Activated T-cell treated with anti-CD3 and anti-CD28 coated beads, Interleukin-2, amount 50 U/mL, for 72 hours (primary cell): ENCODE data around the gene PANK3. TPM values are rescaled to one million over a fixed set of nuclear protein-coding genes. Genes with fewer than 3 reads are reported as not detected.

Experiments used
- ATAC-seq, 2 donors: fragments of 150-1000 bp; cut with Tn5 transposase; replicated peaks in 1 of 2; 2 replicates each; pipeline ENCODE4 v1.10.0; 2021; ENCODE audit warnings: moderate library complexity in 2 of 2, mild to moderate bottlenecking in 1 of 2
- DNase-seq, 2 donors: peaks; one replicate each; pipeline ENCODE4 v3.0.0; 2021 to 2022; ENCODE audit warnings: mixed read lengths in 1 of 2
- H3K27ac Mint-ChIP-seq: one replicate; pipeline ENCODE4 v1.8.0; 2022; ENCODE audit warnings: mild to moderate bottlenecking, moderate library complexity, mixed read lengths
- H3K27me3 Mint-ChIP-seq: one replicate; pipeline ENCODE4 v1.8.0; 2022; ENCODE audit warnings: low read depth, mixed read lengths
- H3K36me3 Mint-ChIP-seq, 2 donors: one replicate each; pipeline ENCODE4 v1.8.0; 2022; ENCODE audit warnings: mixed read lengths in 2 of 2, mild to moderate bottlenecking in 1 of 2; ENCODE audit not compliant: insufficient read depth in 2 of 2
- H3K4me1 Mint-ChIP-seq: one replicate; pipeline ENCODE4 v1.8.0; 2022; ENCODE audit warnings: low read depth, mixed read lengths
- H3K4me3 Mint-ChIP-seq, 2 donors: one replicate each; pipeline ENCODE4 v1.8.0; 2022; ENCODE audit warnings: mild to moderate bottlenecking in 2 of 2, mixed read lengths in 2 of 2, moderate library complexity in 2 of 2
- H3K9me3 Mint-ChIP-seq, 2 donors: one replicate each; pipeline ENCODE4 v1.8.0; 2022; ENCODE audit warnings: mixed read lengths in 2 of 2
- total RNA-seq, 2 donors: library from RNA; stranded (reverse); gene quantifications; one replicate each; pipeline ENCODE4 v1.2.3, GENCODE V29; 2022

Gene PANK3
- total RNA-seq, 2 donors from 2014 or later = 48.6 to 52.3 TPM

DNA sequence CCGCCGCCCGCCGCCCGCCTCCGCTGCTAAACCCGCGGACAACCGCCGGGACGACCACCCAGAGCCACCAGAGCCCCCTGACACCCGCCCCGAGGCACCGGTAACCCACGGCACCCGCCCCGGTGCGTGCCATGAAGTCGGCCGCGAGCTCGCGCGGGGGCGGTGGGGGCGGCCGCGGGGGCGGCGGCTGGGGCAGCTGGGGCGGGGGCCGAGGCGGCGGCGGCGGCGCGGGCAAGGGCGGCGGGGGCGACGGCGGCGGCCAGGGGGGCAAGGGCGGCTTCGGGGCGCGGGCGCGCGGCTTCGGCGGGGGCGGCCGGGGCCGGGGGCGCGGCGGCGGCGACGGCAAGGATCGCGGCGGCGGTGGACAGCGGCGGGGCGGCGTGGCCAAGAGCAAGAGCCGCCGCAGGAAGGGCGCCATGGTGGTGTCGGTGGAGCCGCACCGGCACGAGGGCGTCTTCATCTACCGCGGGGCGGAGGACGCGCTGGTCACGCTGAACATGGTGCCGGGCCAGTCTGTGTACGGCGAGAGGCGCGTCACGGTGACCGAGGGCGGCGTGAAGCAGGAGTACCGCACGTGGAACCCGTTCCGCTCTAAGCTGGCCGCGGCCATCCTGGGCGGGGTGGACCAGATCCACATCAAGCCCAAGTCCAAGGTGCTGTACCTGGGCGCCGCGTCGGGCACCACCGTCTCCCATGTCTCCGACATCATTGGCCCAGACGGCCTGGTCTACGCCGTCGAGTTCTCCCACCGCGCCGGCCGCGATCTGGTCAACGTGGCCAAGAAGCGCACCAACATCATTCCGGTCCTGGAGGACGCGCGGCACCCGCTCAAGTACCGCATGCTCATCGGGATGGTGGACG is 49.6 kb downstream of the PANK3 start:
- Mint-ChIP-seq H3K27me3 (peaks cover 43% of the 10 kb centered on the region), H3K4me1 (peaks cover 8% of the 10 kb centered on the region), H3K9me3 (peaks cover 0 to 4% of the 10 kb centered on the region in 2 donors), H3K36me3 (peaks cover 0 to 2% of the 10 kb centered on the region in 2 donors), H3K27ac (no peak overlapping the region), H3K4me3 (peak overlapping the region; percentile 68 to 90)
- ATAC-seq = peak; percentile 25 to 38
- DNase-seq = peak in 1 of 2 donors; percentile 5

DNA sequence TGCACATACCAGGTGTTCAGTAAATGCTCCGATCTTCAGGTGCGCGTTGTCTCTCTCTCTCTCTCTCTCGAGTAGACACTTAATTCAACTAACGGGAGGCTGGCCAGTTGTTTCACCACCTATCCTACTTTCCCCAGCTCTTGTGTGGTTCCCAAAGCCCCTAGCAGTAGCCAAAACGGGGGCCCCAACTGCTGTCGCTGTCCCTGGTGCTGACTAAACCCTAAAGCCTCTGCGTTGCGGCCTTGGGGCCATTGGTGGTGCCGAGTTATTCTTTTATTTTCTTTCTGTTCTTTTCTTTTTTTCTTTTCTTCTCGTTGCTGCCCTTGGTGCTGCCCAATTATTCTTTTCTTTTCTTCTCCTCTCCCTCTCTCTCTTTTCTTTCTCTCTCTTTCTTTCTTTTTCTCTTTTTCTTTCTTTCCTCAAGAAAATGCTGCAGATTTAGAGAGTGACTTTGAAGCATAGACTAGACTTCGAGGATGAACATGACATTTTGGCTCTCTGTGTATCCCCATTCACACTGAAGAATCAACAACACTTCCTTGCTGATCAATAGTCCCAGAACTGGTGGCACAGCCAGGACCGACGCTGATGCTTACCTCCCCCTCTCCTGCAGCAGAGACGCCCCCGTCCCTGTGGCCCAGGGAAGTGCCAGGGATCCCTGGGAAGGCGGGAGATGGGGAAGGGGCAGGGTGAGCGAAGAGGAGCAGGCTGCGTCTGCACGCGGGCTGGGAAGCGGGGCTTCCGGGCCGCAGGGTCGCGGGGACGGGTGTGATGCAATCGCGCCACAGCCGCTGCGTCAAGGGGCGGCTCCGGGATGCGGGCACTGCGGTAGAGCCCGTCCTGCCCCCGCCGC is 50.4 kb downstream of the PANK3 start, which contains the start of gene FBLL1:
Gene FBLL1, plus strand, starts transcription at position 785 of the 853 bp plus-strand sequence. CDS start 200 bp downstream, outside the sequence.
- DNase-seq = peak; percentile 44
- Mint-ChIP-seq H3K36me3 (peaks cover 0 to 2% of the 10 kb centered on the region in 2 donors), H3K27ac (no peak within 1 kb of the TSS), H3K9me3 (peaks cover 0 to 4% of the 10 kb centered on the region in 2 donors), H3K4me1 (peaks cover 8% of the 10 kb centered on the region), H3K27me3 (peaks cover 43% of the 10 kb centered on the region), H3K4me3 (peak within 1 kb of the TSS; percentile 81 to 90)
- ATAC-seq = peak; percentile 45 to 61

DNA sequence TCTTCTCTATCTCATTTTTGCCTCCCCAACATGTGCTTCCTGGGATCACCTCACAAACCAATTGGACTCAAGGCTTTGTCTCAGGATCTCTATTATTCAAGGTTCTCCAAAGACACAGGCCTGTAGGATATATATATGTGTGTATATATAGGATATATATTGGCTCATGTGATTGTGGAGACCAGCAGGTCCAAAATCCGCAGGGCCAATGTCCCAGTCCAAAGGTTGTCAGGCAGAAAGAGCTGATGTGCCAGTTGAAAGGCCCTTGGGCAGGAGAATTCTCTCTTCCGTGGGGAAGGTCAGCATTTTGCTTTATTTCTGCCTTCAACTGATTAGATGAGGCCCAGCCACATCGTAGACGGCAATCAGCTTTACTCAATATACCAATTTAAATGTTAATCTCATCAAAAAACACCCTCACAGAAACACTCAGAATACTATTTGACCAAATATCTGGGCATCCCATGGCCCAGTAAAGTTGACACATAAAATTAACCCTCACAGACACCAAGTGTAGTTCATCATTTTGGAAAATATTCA is 51.3 kb downstream of the PANK3 start:
- no peak overlapping the region for H3K4me3 Mint-ChIP-seq
- ATAC-seq (no peak), DNase-seq (no peak)
- peaks cover 0 to 4% of the 10 kb centered on the region in 2 donors for H3K9me3 Mint-ChIP-seq
- peaks cover 0 to 2% of the 10 kb centered on the region in 2 donors for H3K36me3 Mint-ChIP-seq
- peaks cover 41% of the 10 kb centered on the region for H3K27me3 Mint-ChIP-seq
- H3K27ac Mint-ChIP-seq = no peak overlapping the region
- peaks cover 8% of the 10 kb centered on the region for H3K4me1 Mint-ChIP-seq

DNA sequence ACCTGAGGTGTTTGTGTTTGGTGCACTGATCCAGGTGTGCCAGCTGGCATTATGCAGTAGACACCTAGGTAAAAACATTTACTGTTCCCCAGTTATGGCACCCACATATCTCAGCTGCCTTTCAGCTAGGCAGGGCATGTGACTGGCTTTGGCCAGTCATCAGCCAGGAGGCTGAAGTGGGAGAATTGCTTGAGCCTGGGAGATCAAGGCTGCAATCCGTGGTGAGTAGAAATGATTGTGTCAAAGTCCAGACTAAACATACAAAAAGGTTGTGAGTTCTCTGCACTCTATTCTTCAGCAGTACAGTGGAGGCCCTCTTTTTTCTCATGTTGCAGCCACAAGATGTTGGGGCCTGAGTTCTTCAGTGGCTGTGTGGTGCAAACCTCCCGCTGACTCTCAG is 53.3 kb downstream of the PANK3 start:
- Mint-ChIP-seq H3K4me1 (peaks cover 8% of the 10 kb centered on the region), H3K9me3 (peaks cover 0 to 4% of the 10 kb centered on the region in 2 donors), H3K36me3 (peaks cover 0 to 2% of the 10 kb centered on the region in 2 donors), H3K27ac (no peak overlapping the region), H3K27me3 (peaks cover 25% of the 10 kb centered on the region), H3K4me3 (no peak overlapping the region)
- ATAC-seq (no peak), DNase-seq (no peak)

DNA sequence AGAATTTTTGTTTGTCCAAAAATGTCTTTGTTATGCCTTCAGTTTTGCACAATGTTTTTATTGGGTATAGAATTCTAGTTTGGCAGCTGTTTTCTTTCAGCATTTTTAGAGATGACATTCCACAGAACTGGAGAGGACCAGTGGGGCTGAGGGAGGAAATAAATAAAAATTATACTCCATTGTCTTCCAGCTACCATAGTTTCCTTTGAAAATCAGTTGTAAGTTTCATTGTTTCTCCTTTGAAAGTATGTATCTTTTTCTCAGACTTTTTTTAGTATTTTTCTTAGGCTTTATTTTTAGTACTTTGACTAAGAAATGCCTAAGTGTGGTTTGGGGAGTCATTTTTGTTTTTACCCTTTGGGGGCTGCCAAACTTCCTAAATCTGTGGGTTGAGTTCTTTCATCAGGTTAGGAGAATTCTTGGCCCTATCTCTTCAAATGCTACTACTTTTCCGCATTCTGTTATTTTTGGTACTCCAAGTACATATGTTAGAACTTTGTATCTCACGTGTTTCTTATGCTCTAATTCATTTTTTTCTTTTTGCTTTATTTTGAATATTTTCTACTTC is 65.2 kb downstream of the PANK3 start:
- no peaks in the 10 kb centered on the region for H3K27me3 Mint-ChIP-seq
- H3K4me1 Mint-ChIP-seq = no peaks in the 10 kb centered on the region
- H3K36me3 Mint-ChIP-seq = peaks cover 34 to 75% of the 10 kb centered on the region in 2 donors
- H3K27ac Mint-ChIP-seq = peak overlapping the region; percentile 68
- DNase-seq = no peak
- peaks cover 0 to 2% of the 10 kb centered on the region in 2 donors for H3K9me3 Mint-ChIP-seq
- H3K4me3 Mint-ChIP-seq = no peak overlapping the region
- ATAC-seq = no peak

DNA sequence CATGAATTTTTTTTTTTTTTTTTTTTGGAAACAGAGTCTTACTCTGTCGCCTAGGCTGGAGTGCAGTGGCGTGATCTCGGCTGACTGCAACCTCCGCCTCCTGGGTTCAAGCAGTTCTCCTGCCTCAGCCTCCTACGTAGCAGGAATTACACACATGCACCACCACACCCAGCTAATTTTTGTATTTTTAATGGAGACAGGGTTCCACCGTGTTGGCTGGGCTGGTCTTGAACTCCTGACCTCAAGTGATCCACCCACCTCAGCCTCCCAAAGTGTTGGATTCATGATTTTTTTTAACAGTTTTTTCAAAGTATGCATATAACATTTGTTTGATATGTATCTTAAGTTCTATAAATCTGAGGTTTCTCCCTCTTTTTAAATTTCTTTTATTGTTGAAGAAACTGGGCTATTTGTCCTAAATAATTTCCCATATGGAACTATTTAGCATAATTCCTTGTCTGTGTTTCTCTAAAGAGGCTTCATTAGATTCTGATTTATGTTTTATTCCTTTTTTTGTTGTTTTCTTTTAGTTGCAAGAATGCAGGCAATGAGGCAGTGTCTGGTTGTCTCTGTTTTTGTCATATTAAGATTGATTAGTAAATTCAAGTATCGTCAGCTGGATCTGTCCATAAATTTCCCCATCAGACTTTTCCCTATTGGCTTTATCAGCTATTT is 76.5 kb downstream of the PANK3 start:
- Mint-ChIP-seq H3K9me3 (no peaks in the 10 kb centered on the region), H3K27ac (no peak overlapping the region), H3K4me1 (peaks cover 3% of the 10 kb centered on the region), H3K4me3 (no peak overlapping the region), H3K36me3 (peaks cover 3 to 20% of the 10 kb centered on the region in 2 donors), H3K27me3 (no peaks in the 10 kb centered on the region)
- DNase-seq = no peak
- no peak for ATAC-seq

Other genes starting within 250 kb of the PANK3 start
- 10 to 100 TPM; 81.1 to 93.0 TPM for gene RARS1, start 92.9 kb downstream of the PANK3 start, total RNA-seq
- 1 to 10 TPM in 1 of 2 donors, under 1 TPM in 1; 0.37 to 1.6 TPM for gene FBLL1, start 50.1 kb downstream of the PANK3 start, total RNA-seq